ENCODE measurements around the gene ATP6AP1. TPM values are rescaled to one million over a fixed set of nuclear protein-coding genes. Genes with fewer than 3 reads are reported as not detected.
A peak's percentile ranks its signal among the peaks of the same experiment; 100 is the strongest.

ATP6AP1 gene
- polyA plus RNA-seq, 1 donor (not counting 4 experiments of a cell fraction or from before 2014, with no cell fraction given): 42.4 TPM

GRCh38 chrX:154476821-154477220, 48.3 kb downstream of the ATP6AP1 start:
- H3K9me1 ChIP-seq (ENCODE audit: control insufficient read depth, extremely low read depth, insufficient read depth, low read length): no peaks in the 10 kb centered on the region
- no peak overlapping the region for H3K9ac ChIP-seq (ENCODE audit: control insufficient read depth, extremely low read depth, insufficient read depth, low read length)
- no peaks in the 10 kb centered on the region for H3K79me2 ChIP-seq (ENCODE audit: control insufficient read depth, insufficient read depth, low read length)
- H3K4me3 ChIP-seq (ENCODE audit: control insufficient read depth in 2 of 3, extremely low read depth in 1 of 3, insufficient read depth in 2 of 3, low read depth in 1 of 3, low read length in 3 of 3): no peak overlapping the region
- no peak overlapping the region for H3K27ac ChIP-seq (ENCODE audit: control insufficient read depth, insufficient read depth, low read length)
- no peaks in the 10 kb centered on the region for H3K27me3 ChIP-seq (ENCODE audit: control insufficient read depth, extremely low read depth, insufficient read depth, low read length)
- no peak for DNase-seq (ENCODE audit: low read depth, low spot score)
- H3K4me1 ChIP-seq (ENCODE audit: control insufficient read depth, extremely low read depth, insufficient read depth, low read length): no peaks in the 10 kb centered on the region
- TF ChIP-seq, protein P1, sequence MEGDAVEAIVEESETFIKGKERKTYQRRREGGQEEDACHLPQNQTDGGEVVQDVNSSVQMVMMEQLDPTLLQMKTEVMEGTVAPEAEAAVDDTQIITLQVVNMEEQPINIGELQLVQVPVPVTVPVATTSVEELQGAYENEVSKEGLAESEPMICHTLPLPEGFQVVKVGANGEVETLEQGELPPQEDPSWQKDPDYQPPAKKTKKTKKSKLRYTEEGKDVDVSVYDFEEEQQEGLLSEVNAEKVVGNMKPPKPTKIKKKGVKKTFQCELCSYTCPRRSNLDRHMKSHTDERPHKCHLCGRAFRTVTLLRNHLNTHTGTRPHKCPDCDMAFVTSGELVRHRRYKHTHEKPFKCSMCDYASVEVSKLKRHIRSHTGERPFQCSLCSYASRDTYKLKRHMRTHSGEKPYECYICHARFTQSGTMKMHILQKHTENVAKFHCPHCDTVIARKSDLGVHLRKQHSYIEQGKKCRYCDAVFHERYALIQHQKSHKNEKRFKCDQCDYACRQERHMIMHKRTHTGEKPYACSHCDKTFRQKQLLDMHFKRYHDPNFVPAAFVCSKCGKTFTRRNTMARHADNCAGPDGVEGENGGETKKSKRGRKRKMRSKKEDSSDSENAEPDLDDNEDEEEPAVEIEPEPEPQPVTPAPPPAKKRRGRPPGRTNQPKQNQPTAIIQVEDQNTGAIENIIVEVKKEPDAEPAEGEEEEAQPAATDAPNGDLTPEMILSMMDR (optimal IDR thresholded peaks at IDR 0.05 in 1 of 3, IDR thresholded peaks at IDR 0.05 in 1 of 3, conservative IDR thresholded peaks at IDR 0.05 in 1 of 3; ENCODE audit: extremely low read depth in 1 of 3, insufficient read depth in 2 of 3, low read length in 3 of 3): no peak
- no peak for TF ChIP-seq EZH2 (IDR thresholded peaks at IDR 0.05; ENCODE audit: low read length)
- H2AFZ ChIP-seq (ENCODE audit: control insufficient read depth, low read length): no peak overlapping the region
- no peaks in the 10 kb centered on the region for H4K20me1 ChIP-seq (ENCODE audit: control insufficient read depth, extremely low read depth, insufficient read depth, low read length)
- dilution Hi-C loops (cut with MboI; ENCODE audit: extremely low pct_ligation_motif_present, low sequenced_read_pairs): no loop called here
- peaks cover 0 to under 1% of the 10 kb centered on the region in 2 experiments for H3K36me3 ChIP-seq (ENCODE audit: control insufficient read depth in 2 of 2, extremely low read depth in 1 of 2, insufficient read depth in 2 of 2, low read length in 2 of 2)
- FAIRE-seq: no peak
- H3K9me3 ChIP-seq (ENCODE audit: control insufficient read depth, low read depth, low read length): no peaks in the 10 kb centered on the region
- no peak overlapping the region for H3K4me2 ChIP-seq (ENCODE audit: control insufficient read depth, extremely low read depth, insufficient read depth, low read depth, low read length)

DNA sequence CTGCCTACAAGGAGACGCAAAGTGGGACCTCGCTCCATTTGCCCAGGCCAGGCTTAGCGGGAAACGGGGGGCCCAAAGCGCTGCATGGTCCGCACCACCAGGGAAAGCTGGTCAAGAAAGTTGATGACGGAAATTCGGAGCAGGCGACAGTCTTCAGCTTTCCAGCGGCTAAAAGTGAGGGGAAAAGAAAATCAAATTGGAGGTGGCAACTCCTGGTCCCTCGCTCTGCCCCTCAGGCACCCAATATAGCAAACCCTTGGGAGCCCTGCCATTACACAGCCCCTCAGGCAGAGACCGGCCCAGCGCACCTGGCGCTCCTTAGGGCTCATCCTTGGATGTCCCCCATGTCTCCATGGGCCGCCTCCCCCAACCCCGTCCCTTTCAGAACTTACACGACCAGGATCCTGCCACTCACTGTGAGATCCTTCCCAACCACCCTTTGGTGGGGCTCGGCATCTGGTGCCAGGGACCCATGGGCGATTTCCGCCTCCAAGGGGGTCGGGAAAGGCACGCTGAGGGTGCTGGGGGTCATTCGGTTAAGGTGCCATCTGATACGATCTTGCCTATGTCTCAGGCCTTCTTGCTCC, 49.5 kb downstream of the ATP6AP1 start:
- DNase-seq (ENCODE audit: low read depth, low spot score) (no peak), FAIRE-seq (no peak)
- Histone ChIP-seq H3K4me3 (ENCODE audit: control insufficient read depth in 2 of 3, extremely low read depth in 1 of 3, insufficient read depth in 2 of 3, low read depth in 1 of 3, low read length in 3 of 3) (peak overlapping the region; percentile 42 to 57 (median 47)), H3K9me3 (ENCODE audit: control insufficient read depth, low read depth, low read length) (no peaks in the 10 kb centered on the region), H3K27ac (ENCODE audit: control insufficient read depth, insufficient read depth, low read length) (no peak overlapping the region), H3K36me3 (ENCODE audit: control insufficient read depth in 2 of 2, extremely low read depth in 1 of 2, insufficient read depth in 2 of 2, low read length in 2 of 2) (no peaks in the 10 kb centered on the region), H3K9ac (ENCODE audit: control insufficient read depth, extremely low read depth, insufficient read depth, low read length) (no peak overlapping the region), H3K9me1 (ENCODE audit: control insufficient read depth, extremely low read depth, insufficient read depth, low read length) (no peaks in the 10 kb centered on the region), H3K4me1 (ENCODE audit: control insufficient read depth, extremely low read depth, insufficient read depth, low read length) (no peaks in the 10 kb centered on the region), H2AFZ (ENCODE audit: control insufficient read depth, low read length) (no peak overlapping the region), H3K79me2 (ENCODE audit: control insufficient read depth, insufficient read depth, low read length) (no peaks in the 10 kb centered on the region), H3K27me3 (ENCODE audit: control insufficient read depth, extremely low read depth, insufficient read depth, low read length) (no peaks in the 10 kb centered on the region), H3K4me2 (ENCODE audit: control insufficient read depth, extremely low read depth, insufficient read depth, low read depth, low read length) (peak overlapping the region; percentile 67), H4K20me1 (ENCODE audit: control insufficient read depth, extremely low read depth, insufficient read depth, low read length) (no peaks in the 10 kb centered on the region)
- TF ChIP-seq, protein P1 (optimal IDR thresholded peaks at IDR 0.05 in 1 of 3, IDR thresholded peaks at IDR 0.05 in 1 of 3, conservative IDR thresholded peaks at IDR 0.05 in 1 of 3; ENCODE audit: extremely low read depth in 1 of 3, insufficient read depth in 2 of 3, low read length in 3 of 3): no peak
- no peak for TF ChIP-seq EZH2 (IDR thresholded peaks at IDR 0.05; ENCODE audit: low read length)
- dilution Hi-C loops (cut with MboI; ENCODE audit: extremely low pct_ligation_motif_present, low sequenced_read_pairs): no loop called here

Data from keratinocyte (primary cell).